ENCODE data around the gene LPAR6. TPM values are rescaled to one million over a fixed set of nuclear protein-coding genes. Genes with fewer than 3 reads are reported as not detected.

Gene LPAR6
- total RNA-seq, 1 donor = 11.9 TPM

DNA sequence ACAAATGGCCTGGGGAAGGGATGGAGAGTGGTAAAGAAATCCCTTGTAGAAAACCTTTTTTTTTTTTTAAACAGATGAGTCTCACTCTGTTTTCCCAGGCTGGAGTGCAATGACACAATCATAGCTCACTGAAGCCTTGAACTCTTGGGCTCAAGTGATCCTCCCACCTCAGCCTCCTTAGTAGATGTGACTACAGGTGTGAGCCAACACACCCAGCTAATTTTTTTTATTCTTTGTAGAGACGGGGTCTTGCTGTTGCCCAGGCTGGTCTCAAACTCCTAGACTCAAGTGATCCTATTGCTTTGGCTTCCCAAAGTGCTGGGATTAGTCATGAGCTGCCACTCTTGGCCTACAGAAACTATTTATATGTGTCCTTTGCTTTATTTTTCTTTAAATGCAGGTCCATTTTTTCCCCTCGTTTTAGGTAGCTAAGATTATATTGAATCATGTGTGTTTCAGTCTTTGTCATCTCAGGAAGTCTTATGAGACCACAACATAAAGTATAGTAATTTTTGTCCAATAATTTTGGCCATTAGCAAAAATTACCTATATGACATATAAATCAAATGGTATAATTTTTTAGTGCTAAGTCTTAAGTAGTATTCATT, 10.5 kb downstream of the LPAR6 start:
- Histone ChIP-seq H4K20me1 (ENCODE audit: insufficient read depth, low read length) (no peaks in the 10 kb centered on the region), H3K4me2 (ENCODE audit: insufficient read depth, low read length) (no peak overlapping the region), H3K36me3 (ENCODE audit: insufficient read depth, low read length) (peaks cover 5% of the 10 kb centered on the region), H3K27me3 (ENCODE audit: insufficient read depth, low read length) (no peaks in the 10 kb centered on the region), H3K9me3 (ENCODE audit: low read depth, low read length) (no peaks in the 10 kb centered on the region), H3K4me1 (ENCODE audit: insufficient read depth, low read length) (peaks cover 51% of the 10 kb centered on the region), H3K79me2 (ENCODE audit: insufficient read depth, low read length) (peaks cover 12% of the 10 kb centered on the region), H3K4me3 (ENCODE audit: insufficient read depth, low read length) (no peak overlapping the region), H3K27ac (ENCODE audit: low read depth, low read length) (peak overlapping the region; percentile 24), H2AFZ (ENCODE audit: low read length) (no peak overlapping the region)
- DNase-seq (ENCODE audit: insufficient read length, low spot score, missing footprints) = no peak
- TF ChIP-seq, protein P1, sequence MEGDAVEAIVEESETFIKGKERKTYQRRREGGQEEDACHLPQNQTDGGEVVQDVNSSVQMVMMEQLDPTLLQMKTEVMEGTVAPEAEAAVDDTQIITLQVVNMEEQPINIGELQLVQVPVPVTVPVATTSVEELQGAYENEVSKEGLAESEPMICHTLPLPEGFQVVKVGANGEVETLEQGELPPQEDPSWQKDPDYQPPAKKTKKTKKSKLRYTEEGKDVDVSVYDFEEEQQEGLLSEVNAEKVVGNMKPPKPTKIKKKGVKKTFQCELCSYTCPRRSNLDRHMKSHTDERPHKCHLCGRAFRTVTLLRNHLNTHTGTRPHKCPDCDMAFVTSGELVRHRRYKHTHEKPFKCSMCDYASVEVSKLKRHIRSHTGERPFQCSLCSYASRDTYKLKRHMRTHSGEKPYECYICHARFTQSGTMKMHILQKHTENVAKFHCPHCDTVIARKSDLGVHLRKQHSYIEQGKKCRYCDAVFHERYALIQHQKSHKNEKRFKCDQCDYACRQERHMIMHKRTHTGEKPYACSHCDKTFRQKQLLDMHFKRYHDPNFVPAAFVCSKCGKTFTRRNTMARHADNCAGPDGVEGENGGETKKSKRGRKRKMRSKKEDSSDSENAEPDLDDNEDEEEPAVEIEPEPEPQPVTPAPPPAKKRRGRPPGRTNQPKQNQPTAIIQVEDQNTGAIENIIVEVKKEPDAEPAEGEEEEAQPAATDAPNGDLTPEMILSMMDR (IDR thresholded peaks at IDR 0.05; ENCODE audit: extremely low read depth, low read depth, low read length) = no peak

DNA sequence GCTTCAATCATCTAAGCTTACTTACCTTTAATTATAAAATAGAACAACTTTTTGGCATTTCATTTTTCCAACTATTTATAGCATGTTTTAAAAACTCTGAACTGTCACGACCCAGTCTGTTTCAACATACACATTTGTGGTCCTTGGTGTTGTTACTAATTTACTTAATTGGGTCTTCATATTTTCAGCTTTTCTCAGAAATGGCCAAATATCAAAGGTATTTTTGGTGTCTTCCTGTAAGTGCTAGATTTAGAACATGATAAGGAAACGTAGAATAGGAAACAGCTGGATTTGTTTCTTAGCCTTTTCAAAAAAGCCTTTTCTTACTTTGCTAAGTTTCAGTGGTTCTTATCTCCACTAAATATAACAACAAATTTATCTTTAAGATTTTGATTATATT, 11.4 kb downstream of the LPAR6 start:
- TF ChIP-seq, protein P1 (IDR thresholded peaks at IDR 0.05; ENCODE audit: extremely low read depth, low read depth, low read length) = no peak
- H3K27ac ChIP-seq (ENCODE audit: low read depth, low read length) = peak overlapping the region; percentile 60
- no peak overlapping the region for H3K4me2 ChIP-seq (ENCODE audit: insufficient read depth, low read length)
- H4K20me1 ChIP-seq (ENCODE audit: insufficient read depth, low read length) = no peaks in the 10 kb centered on the region
- H3K27me3 ChIP-seq (ENCODE audit: insufficient read depth, low read length) = no peaks in the 10 kb centered on the region
- H3K9me3 ChIP-seq (ENCODE audit: low read depth, low read length) = no peaks in the 10 kb centered on the region
- peaks cover 11% of the 10 kb centered on the region for H3K79me2 ChIP-seq (ENCODE audit: insufficient read depth, low read length)
- no peak overlapping the region for H2AFZ ChIP-seq (ENCODE audit: low read length)
- no peak overlapping the region for H3K4me3 ChIP-seq (ENCODE audit: insufficient read depth, low read length)
- peaks cover 51% of the 10 kb centered on the region for H3K4me1 ChIP-seq (ENCODE audit: insufficient read depth, low read length)
- H3K36me3 ChIP-seq (ENCODE audit: insufficient read depth, low read length) = peaks cover 5% of the 10 kb centered on the region
- DNase-seq (ENCODE audit: insufficient read length, low spot score, missing footprints) = no peak

DNA sequence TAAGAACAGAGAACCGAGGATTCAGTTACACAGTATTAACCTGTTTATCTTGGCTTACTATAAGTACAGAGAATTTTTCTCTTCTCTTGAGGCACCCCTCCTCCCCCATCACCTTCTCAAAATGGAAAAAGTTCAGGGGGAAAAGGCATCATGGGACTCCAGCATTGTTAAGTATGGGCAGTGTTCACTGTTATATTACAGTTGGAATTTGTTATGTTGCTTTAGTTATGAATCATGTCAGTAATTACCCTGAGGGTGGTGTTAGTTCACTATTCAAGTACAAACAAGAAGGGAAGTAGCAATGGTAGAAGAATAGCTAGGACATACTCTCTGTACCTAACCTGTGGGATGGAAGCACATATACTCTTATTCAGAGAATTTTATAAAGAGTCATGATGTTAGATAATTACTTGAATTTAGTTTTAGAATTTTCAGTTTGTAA, 12.0 kb downstream of the LPAR6 start:
- no peaks in the 10 kb centered on the region for H4K20me1 ChIP-seq (ENCODE audit: insufficient read depth, low read length)
- H3K27ac ChIP-seq (ENCODE audit: low read depth, low read length) = peak overlapping the region; percentile 60
- peak overlapping the region; percentile 46 for H3K4me2 ChIP-seq (ENCODE audit: insufficient read depth, low read length)
- no peak overlapping the region for H2AFZ ChIP-seq (ENCODE audit: low read length)
- no peaks in the 10 kb centered on the region for H3K9me3 ChIP-seq (ENCODE audit: low read depth, low read length)
- TF ChIP-seq, protein P1 (IDR thresholded peaks at IDR 0.05; ENCODE audit: extremely low read depth, low read depth, low read length) = no peak
- H3K4me3 ChIP-seq (ENCODE audit: insufficient read depth, low read length) = no peak overlapping the region
- peaks cover 7% of the 10 kb centered on the region for H3K79me2 ChIP-seq (ENCODE audit: insufficient read depth, low read length)
- H3K27me3 ChIP-seq (ENCODE audit: insufficient read depth, low read length) = no peaks in the 10 kb centered on the region
- peaks cover 51% of the 10 kb centered on the region for H3K4me1 ChIP-seq (ENCODE audit: insufficient read depth, low read length)
- peak; percentile 15 for DNase-seq (ENCODE audit: insufficient read length, low spot score, missing footprints)
- peaks cover 5% of the 10 kb centered on the region for H3K36me3 ChIP-seq (ENCODE audit: insufficient read depth, low read length)

DNA sequence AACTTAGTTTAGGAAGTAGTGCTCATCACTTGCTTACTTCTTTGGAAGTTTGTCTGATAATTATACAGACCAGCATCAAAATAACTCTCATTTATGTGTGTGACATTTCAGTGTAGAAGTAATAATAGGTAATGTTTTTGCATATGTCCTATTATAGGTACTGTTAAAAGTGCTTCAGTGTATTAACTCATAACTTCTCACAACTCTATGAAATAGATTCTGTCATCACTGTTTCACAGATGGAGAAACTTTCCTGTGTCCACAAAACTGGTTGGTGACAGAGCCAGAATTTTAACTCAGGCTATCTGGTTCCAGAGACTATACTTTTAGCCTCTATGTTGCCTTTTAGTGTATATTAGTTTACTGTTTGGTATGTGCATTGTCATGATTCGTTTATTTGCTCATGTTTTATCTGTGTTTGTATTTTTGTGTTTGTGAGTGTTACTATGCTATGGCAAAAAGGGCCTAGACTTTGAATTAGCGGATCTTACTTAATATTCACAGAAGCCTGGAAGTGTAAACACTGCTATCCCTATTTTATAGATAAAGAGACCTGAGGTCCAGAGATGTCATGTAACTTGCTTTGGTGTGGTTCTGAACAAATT, 12.7 kb downstream of the LPAR6 start:
- Histone ChIP-seq H3K79me2 (ENCODE audit: insufficient read depth, low read length) (peaks cover 6% of the 10 kb centered on the region), H3K4me3 (ENCODE audit: insufficient read depth, low read length) (no peak overlapping the region), H3K4me2 (ENCODE audit: insufficient read depth, low read length) (peak overlapping the region; percentile 46), H3K27ac (ENCODE audit: low read depth, low read length) (peak overlapping the region; percentile 60), H3K36me3 (ENCODE audit: insufficient read depth, low read length) (peaks cover 5% of the 10 kb centered on the region), H2AFZ (ENCODE audit: low read length) (no peak overlapping the region), H3K9me3 (ENCODE audit: low read depth, low read length) (no peaks in the 10 kb centered on the region), H3K27me3 (ENCODE audit: insufficient read depth, low read length) (no peaks in the 10 kb centered on the region), H4K20me1 (ENCODE audit: insufficient read depth, low read length) (no peaks in the 10 kb centered on the region), H3K4me1 (ENCODE audit: insufficient read depth, low read length) (peaks cover 51% of the 10 kb centered on the region)
- no peak for DNase-seq (ENCODE audit: insufficient read length, low spot score, missing footprints)
- TF ChIP-seq, protein P1 (IDR thresholded peaks at IDR 0.05; ENCODE audit: extremely low read depth, low read depth, low read length) = no peak
